ENCODE results near the gene UBE2K.
"Not testable (repeated sequence)": the region's sequence is repeated elsewhere in the genome, so short reads cannot be mapped to it uniquely, and the experiment has no call there.

The UBE2K gene, protein sequence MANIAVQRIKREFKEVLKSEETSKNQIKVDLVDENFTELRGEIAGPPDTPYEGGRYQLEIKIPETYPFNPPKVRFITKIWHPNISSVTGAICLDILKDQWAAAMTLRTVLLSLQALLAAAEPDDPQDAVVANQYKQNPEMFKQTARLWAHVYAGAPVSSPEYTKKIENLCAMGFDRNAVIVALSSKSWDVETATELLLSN

DNA sequence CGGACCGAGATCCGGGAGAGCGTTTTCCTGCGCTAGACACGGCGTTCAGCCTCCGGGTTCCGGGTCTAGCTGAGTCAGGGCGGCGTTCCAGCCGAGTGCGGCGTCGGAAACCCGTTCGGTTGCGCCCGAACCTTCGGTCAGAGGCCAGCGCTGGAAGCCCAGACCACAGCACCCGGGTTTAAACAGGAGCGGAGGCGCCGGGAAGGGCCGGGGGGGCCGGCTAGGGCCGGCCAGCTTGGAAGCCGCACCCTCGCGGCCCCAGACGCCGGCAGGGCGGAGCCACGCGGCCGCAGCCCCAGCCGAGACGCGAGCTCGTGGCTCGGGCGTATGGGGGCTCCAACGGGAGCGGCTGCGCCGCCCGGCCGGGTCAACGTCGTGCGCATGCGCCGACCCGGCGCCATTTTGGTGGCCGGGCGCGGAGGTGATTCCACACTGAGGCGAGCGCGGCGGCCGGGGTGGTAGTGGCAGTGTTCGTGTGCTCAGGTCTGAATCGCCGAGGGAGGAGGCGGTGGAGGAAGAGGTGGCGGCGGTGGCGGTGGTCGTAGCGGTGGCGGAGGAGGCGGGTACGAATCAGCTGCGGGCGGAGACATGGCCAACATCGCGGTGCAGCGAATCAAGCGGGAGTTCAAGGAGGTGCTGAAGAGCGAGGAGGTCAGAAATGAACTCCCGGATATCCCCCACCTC is at the start of gene UBE2K:
UBE2K (plus strand) TSS at position 397 of the 684 bp plus-strand sequence; CDS start at position 589, 192 bp downstream.
- no peak for FAIRE-seq

DNA sequence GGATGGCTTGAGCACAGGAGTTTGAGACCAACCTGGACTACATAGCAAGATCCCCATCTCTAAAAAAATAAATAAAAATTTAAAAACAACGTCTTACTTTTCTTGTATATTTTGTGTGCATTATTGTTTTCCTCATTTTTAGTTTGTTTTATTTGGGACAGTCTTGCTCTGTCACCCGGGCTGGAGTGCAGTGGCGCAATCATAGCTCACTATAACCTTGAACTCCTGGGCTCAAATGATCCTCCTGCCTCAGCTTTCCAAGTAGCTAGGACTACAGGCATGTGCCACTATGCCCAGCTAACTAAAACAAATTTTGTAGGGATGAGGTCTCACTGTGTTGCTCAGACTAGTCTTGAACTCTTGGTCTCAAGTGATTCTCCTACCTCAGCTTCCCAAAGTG is 49.7 kb upstream of the UBE2K start:
- FAIRE-seq = no peak

- FAIRE-seq = no peak
These were observed 48.9 kb upstream of the UBE2K start for GRCh38 chr4:39648827-39649558.

GRCh38 chr4:39649639-39650265 is 48.2 kb upstream of the UBE2K start:
- no peak for FAIRE-seq

GRCh38 chr4:39651586-39651985 is 46.4 kb upstream of the UBE2K start:
- not testable (repeated sequence) for FAIRE-seq

GRCh38 chr4:39655211-39655610 is 42.7 kb upstream of the UBE2K start:
- FAIRE-seq = no peak

DNA sequence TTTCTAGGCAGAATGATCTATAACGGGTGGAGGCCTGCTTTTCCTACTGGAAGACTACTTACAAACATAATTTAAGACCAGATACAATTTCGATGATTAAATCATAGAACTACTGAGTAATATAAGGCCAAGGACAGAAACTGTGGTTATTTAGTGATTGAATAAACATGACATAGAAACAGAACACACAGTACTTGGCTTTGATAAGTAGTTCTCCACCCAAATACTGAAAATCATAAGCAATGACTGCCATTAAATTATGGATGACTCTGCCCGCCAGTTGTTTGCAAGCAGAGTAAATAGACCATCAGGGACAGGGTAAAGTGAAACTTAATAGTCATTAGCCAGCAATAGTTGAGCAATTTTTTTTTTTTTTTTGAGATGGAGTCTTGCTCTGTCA is 42.1 kb upstream of the UBE2K start:
- FAIRE-seq = no peak

DNA sequence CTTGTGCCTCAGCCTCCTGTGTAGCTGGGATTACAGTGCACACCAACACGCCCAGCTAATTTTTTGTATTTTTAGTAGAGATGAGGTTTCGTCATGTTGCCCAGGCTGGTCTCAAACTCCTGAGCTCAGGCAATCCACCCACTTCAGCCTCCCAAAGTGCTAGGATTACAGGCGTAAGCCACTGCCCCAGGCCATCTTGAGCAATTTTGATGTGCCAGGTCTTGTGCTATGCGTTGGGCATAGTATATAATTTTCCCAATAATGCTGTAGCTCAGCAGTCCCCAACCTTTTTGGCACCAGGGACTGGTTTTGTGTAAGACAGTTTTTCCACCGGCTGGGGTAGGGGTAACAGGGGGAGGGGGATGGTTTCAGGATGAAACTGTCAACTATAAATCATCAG is 41.3 kb upstream of the UBE2K start:
- FAIRE-seq = not testable (repeated sequence)

DNA sequence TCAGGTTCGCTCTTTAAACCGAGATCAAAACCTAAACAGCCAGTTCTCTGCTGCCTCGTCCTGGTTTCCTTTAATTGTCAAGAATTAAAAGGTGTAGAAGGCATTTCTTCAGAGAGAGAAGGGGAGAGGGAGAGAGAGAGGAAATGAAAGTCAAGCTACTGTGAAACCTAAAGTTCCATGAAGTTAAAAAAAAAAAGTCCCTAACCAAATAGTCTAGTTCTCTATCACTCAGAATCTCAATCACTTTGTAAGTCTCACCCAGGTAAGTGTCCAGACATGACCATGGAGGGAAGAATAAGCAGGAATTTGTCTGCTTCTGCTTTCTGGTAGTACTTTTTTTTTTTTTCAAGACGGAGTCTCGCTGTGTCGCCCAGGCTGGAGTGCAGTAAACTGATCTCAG is 40.5 kb upstream of the UBE2K start:
- no peak for FAIRE-seq

- FAIRE-seq = no peak
These were observed 39.2 kb upstream of the UBE2K start for GRCh38 chr4:39658756-39659155.

DNA sequence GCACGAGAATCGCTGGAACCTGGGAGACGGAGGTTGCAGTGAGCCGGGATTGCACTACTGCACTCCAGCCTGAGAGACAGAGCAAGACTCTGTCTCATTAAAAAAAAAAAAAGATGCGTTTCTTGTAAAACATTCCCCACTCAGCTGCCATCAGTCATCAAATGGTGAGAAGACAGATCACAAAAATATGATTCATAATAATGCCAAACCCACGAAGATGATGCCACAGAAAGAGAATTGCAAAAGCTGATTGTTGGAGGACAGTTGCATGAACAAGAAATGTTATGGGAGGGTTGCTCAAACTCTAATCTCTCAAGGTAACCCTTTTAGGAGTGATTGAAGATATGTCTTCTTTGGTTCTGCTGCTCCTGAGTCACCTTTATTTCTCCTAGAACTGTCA is 37.9 kb upstream of the UBE2K start:
- FAIRE-seq = no peak

- FAIRE-seq = no peak
These were observed 37.2 kb upstream of the UBE2K start for GRCh38 chr4:39660757-39661156.

GRCh38 chr4:39662683-39663082 is 35.3 kb upstream of the UBE2K start:
- FAIRE-seq = no peak

DNA sequence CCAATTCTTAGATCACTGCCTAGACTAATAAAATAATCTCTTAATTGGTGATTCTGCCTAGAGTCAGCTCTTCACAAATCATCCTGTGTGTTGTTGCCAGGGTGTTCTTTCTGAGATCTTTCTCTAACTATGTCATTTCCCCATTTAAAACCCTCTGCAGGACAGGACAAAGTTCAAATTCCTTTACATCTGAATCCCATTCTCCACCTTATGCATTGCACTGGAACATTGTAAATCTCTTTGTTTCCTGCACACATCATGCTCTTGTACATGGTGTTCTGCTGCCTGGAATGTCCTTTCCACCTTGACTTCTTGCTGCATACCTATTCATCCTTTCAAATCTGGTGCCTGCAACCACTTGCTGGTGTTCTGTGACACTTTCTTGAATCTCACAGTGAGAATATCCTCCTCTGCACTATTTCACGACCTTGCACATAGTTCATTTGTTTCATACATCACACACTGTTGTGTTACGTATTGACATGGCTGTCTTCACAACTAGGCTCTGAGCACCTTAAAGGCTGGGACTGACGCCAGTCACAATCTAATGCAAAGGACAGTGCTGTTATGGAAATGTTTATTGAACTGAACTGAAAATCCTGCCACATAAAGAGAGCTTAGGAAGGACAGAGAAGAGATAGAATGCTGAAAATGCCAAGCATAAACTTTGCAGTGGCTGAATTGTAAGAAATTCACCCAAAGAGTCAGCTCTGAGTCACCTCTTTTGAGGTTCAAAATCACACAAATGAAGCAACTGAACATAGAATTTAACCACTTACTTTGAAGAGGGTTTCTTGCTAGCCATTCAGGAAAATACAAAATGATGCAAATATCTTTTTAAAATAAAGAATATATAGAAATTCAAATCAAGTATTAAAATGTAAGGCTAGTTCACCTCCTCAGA is 32.9 kb upstream of the UBE2K start:
- no peak for FAIRE-seq

GRCh38 chr4:39667706-39668105 is 30.2 kb upstream of the UBE2K start:
- no peak for FAIRE-seq

GRCh38 chr4:39668887-39669286 is 29.0 kb upstream of the UBE2K start:
- FAIRE-seq = no peak

GRCh38 chr4:39670296-39670695 is 27.6 kb upstream of the UBE2K start:
- not testable (repeated sequence) for FAIRE-seq

DNA sequence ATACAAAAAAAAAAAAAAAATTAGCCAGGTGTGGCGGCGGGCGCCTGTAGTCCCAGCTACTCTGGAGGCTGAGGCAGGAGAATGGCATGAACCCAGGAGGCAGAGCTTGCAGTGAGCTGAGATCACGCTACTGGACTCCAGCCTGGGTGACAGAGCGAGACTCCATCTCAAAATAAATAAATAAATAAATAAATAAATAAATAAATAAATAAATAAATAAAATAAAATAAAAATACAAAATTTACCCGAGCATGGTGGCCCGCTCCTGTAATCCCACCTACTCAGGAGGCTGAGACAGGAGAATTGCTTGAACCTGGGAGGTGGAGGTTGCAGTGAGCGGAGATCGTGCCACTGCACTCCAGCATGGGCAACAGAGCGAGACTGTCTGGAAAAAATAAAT is 22.3 kb upstream of the UBE2K start:
- not testable (repeated sequence) for FAIRE-seq

DNA sequence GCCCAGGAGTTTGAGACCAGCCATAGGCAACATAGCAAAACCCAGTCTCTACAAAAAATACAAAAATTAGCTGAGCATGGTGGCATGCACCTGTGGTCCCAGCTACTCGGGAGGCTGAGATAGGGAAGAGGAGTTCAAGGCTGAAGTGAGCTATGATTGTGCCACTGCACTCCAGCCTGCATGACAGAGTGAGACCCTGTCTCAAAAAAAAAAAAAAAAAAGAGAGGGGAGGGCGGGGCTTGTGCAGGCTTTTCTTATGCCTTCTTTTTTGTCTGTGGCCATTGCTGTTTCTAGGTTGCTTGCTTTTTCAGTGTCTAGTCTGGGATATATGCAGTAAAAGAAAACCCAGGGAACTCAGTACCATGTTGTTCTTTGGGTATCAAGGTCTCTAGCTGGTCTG is 16.9 kb upstream of the UBE2K start:
- FAIRE-seq = not testable (repeated sequence)

DNA sequence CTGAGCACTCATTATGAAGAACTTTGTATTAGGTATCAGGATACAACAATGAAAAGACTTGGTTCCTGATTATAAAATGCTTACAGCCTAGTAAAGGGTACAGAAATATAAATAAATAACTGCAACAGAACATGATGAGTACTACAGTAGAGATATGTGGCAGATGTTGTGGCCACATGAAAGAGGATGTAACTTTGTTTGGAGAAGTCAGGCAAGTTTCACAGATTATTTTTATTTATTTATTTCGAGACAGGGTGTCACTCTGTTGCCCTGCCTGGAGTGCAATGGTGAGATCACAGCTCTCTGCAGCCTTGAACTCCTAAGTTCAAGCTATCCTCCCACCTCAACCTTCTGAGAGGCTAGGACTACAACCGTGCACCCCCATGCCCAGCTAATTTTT is 15.8 kb upstream of the UBE2K start:
- FAIRE-seq = no peak

GRCh38 chr4:39685990-39686389 is 11.9 kb upstream of the UBE2K start:
- FAIRE-seq = no peak

DNA sequence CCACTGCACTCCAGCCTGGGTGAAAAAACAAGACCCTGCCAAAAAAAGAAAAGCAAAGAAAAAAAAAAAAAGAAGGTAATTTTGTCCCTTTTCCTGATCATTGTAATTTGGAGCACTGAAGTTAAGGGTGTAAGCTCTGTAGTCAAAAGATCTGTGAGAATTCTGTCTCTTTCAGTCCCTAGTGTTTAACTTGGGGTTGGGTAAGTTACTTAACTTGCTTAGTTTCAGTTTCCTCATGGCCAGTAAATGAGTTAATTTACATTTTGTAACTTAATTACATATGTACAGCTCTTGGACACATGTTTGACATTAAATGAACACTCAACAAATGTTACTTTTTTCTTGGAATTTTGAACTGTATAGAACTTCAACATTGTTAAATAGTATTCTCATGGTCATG is 10.9 kb upstream of the UBE2K start:
- FAIRE-seq = no peak
